ENCODE measurements around the gene RPL23.

RPL23 gene

GRCh38 chr17:38892620-38893019, 39.1 kb upstream of the RPL23 start:
- no peaks in the 10 kb centered on the region for H3K9me3 ChIP-seq (ENCODE audit: control insufficient read depth, low read depth, low read length)
- no peaks in the 10 kb centered on the region for H3K4me1 ChIP-seq (ENCODE audit: control insufficient read depth, low read depth, low read length)
- H3K4me3 ChIP-seq (ENCODE audit: low read length) = no peak overlapping the region
- H3K27ac ChIP-seq (ENCODE audit: low read length) = no peak overlapping the region
- H3K36me3 ChIP-seq (ENCODE audit: control insufficient read depth, low read depth, low read length) = peaks cover 18% of the 10 kb centered on the region
- no peak overlapping the region for H3K9ac ChIP-seq (ENCODE audit: low read length)
- no peaks in the 10 kb centered on the region for H3K27me3 ChIP-seq (ENCODE audit: control insufficient read depth, insufficient read depth, low read length)

- H3K36me3 ChIP-seq (ENCODE audit: control insufficient read depth, low read depth, low read length) = peaks cover 18% of the 10 kb centered on the region
- H3K27ac ChIP-seq (ENCODE audit: low read length) = no peak overlapping the region
- H3K4me1 ChIP-seq (ENCODE audit: control insufficient read depth, low read depth, low read length) = no peaks in the 10 kb centered on the region
- no peaks in the 10 kb centered on the region for H3K27me3 ChIP-seq (ENCODE audit: control insufficient read depth, insufficient read depth, low read length)
- no peak overlapping the region for H3K4me3 ChIP-seq (ENCODE audit: low read length)
- no peaks in the 10 kb centered on the region for H3K9me3 ChIP-seq (ENCODE audit: control insufficient read depth, low read depth, low read length)
- H3K9ac ChIP-seq (ENCODE audit: low read length) = no peak overlapping the region
Observed at GRCh38 chr17:38892083-38892482, 38.6 kb upstream of the RPL23 start.

GRCh38 chr17:38891441-38891840, 37.9 kb upstream of the RPL23 start:
- Histone ChIP-seq H3K4me3 (ENCODE audit: low read length) (no peak overlapping the region), H3K27ac (ENCODE audit: low read length) (no peak overlapping the region), H3K9me3 (ENCODE audit: control insufficient read depth, low read depth, low read length) (no peaks in the 10 kb centered on the region), H3K9ac (ENCODE audit: low read length) (no peak overlapping the region), H3K27me3 (ENCODE audit: control insufficient read depth, insufficient read depth, low read length) (no peaks in the 10 kb centered on the region), H3K36me3 (ENCODE audit: control insufficient read depth, low read depth, low read length) (peaks cover 18% of the 10 kb centered on the region), H3K4me1 (ENCODE audit: control insufficient read depth, low read depth, low read length) (peaks cover 1% of the 10 kb centered on the region)

GRCh38 chr17:38890410-38890746, 36.9 kb upstream of the RPL23 start:
- peaks cover 18% of the 10 kb centered on the region for H3K36me3 ChIP-seq (ENCODE audit: control insufficient read depth, low read depth, low read length)
- no peak overlapping the region for H3K9ac ChIP-seq (ENCODE audit: low read length)
- H3K27ac ChIP-seq (ENCODE audit: low read length) = no peak overlapping the region
- peaks cover 12% of the 10 kb centered on the region for H3K4me1 ChIP-seq (ENCODE audit: control insufficient read depth, low read depth, low read length)
- H3K27me3 ChIP-seq (ENCODE audit: control insufficient read depth, insufficient read depth, low read length) = no peaks in the 10 kb centered on the region
- H3K4me3 ChIP-seq (ENCODE audit: low read length) = no peak overlapping the region
- H3K9me3 ChIP-seq (ENCODE audit: control insufficient read depth, low read depth, low read length) = no peaks in the 10 kb centered on the region

- H3K27ac ChIP-seq (ENCODE audit: low read length) = no peak overlapping the region
- H3K36me3 ChIP-seq (ENCODE audit: control insufficient read depth, low read depth, low read length) = peaks cover 18% of the 10 kb centered on the region
Observed at GRCh38 chr17:38889745-38890409, 36.4 kb upstream of the RPL23 start.

GRCh38 chr17:38888842-38889241, 35.3 kb upstream of the RPL23 start:
- Histone ChIP-seq H3K9me3 (ENCODE audit: control insufficient read depth, low read depth, low read length) (no peaks in the 10 kb centered on the region), H3K36me3 (ENCODE audit: control insufficient read depth, low read depth, low read length) (peaks cover 13% of the 10 kb centered on the region), H3K27ac (ENCODE audit: low read length) (no peak overlapping the region), H3K4me1 (ENCODE audit: control insufficient read depth, low read depth, low read length) (peaks cover 21% of the 10 kb centered on the region), H3K4me3 (ENCODE audit: low read length) (no peak overlapping the region), H3K27me3 (ENCODE audit: control insufficient read depth, insufficient read depth, low read length) (no peaks in the 10 kb centered on the region), H3K9ac (ENCODE audit: low read length) (no peak overlapping the region)

More at GRCh38 chr17:38889745-38890409, 36.4 kb upstream of the RPL23 start:
- Histone ChIP-seq H3K9ac (ENCODE audit: low read length) (no peak overlapping the region), H3K4me1 (ENCODE audit: control insufficient read depth, low read depth, low read length) (peaks cover 17% of the 10 kb centered on the region), H3K4me3 (ENCODE audit: low read length) (no peak overlapping the region), H3K9me3 (ENCODE audit: control insufficient read depth, low read depth, low read length) (no peaks in the 10 kb centered on the region), H3K27me3 (ENCODE audit: control insufficient read depth, insufficient read depth, low read length) (no peaks in the 10 kb centered on the region)

GRCh38 chr17:38886643-38887010, 33.1 kb upstream of the RPL23 start:
- Histone ChIP-seq H3K4me3 (ENCODE audit: low read length) (no peak overlapping the region), H3K4me1 (ENCODE audit: control insufficient read depth, low read depth, low read length) (peaks cover 34% of the 10 kb centered on the region), H3K9ac (ENCODE audit: low read length) (no peak overlapping the region), H3K36me3 (ENCODE audit: control insufficient read depth, low read depth, low read length) (peaks cover 11% of the 10 kb centered on the region), H3K27ac (ENCODE audit: low read length) (no peak overlapping the region), H3K9me3 (ENCODE audit: control insufficient read depth, low read depth, low read length) (no peaks in the 10 kb centered on the region), H3K27me3 (ENCODE audit: control insufficient read depth, insufficient read depth, low read length) (no peaks in the 10 kb centered on the region)

- Histone ChIP-seq H3K36me3 (ENCODE audit: control insufficient read depth, low read depth, low read length) (peaks cover 10% of the 10 kb centered on the region), H3K9ac (ENCODE audit: low read length) (no peak overlapping the region), H3K27ac (ENCODE audit: low read length) (no peak overlapping the region), H3K4me1 (ENCODE audit: control insufficient read depth, low read depth, low read length) (peaks cover 34% of the 10 kb centered on the region), H3K4me3 (ENCODE audit: low read length) (no peak overlapping the region), H3K9me3 (ENCODE audit: control insufficient read depth, low read depth, low read length) (no peaks in the 10 kb centered on the region), H3K27me3 (ENCODE audit: control insufficient read depth, insufficient read depth, low read length) (no peaks in the 10 kb centered on the region)
Observed at GRCh38 chr17:38885728-38886642, 32.5 kb upstream of the RPL23 start.

GRCh38 chr17:38885044-38885727, 31.7 kb upstream of the RPL23 start:
- H3K4me1 ChIP-seq (ENCODE audit: control insufficient read depth, low read depth, low read length) = peaks cover 40% of the 10 kb centered on the region
- H3K27ac ChIP-seq (ENCODE audit: low read length) = no peak overlapping the region
- no peaks in the 10 kb centered on the region for H3K9me3 ChIP-seq (ENCODE audit: control insufficient read depth, low read depth, low read length)
- H3K27me3 ChIP-seq (ENCODE audit: control insufficient read depth, insufficient read depth, low read length) = no peaks in the 10 kb centered on the region
- H3K36me3 ChIP-seq (ENCODE audit: control insufficient read depth, low read depth, low read length) = peaks cover 3% of the 10 kb centered on the region
- H3K4me3 ChIP-seq (ENCODE audit: low read length) = no peak overlapping the region
- no peak overlapping the region for H3K9ac ChIP-seq (ENCODE audit: low read length)

GRCh38 chr17:38883592-38884526, 30.3 kb upstream of the RPL23 start:
- Histone ChIP-seq H3K9ac (ENCODE audit: low read length) (no peak overlapping the region), H3K4me1 (ENCODE audit: control insufficient read depth, low read depth, low read length) (peaks cover 52% of the 10 kb centered on the region), H3K27me3 (ENCODE audit: control insufficient read depth, insufficient read depth, low read length) (no peaks in the 10 kb centered on the region), H3K9me3 (ENCODE audit: control insufficient read depth, low read depth, low read length) (no peaks in the 10 kb centered on the region), H3K36me3 (ENCODE audit: control insufficient read depth, low read depth, low read length) (peaks cover 3% of the 10 kb centered on the region), H3K27ac (ENCODE audit: low read length) (peak overlapping the region; percentile 52), H3K4me3 (ENCODE audit: low read length) (peak overlapping the region; percentile 24)

- Histone ChIP-seq H3K27ac (ENCODE audit: low read length) (no peak overlapping the region), H3K4me1 (ENCODE audit: control insufficient read depth, low read depth, low read length) (peaks cover 59% of the 10 kb centered on the region), H3K36me3 (ENCODE audit: control insufficient read depth, low read depth, low read length) (peaks cover 3% of the 10 kb centered on the region)
Observed at GRCh38 chr17:38882870-38883269, 29.3 kb upstream of the RPL23 start.

More at GRCh38 chr17:38882870-38883269, 29.3 kb upstream of the RPL23 start:
- Histone ChIP-seq H3K9ac (ENCODE audit: low read length) (no peak overlapping the region), H3K27me3 (ENCODE audit: control insufficient read depth, insufficient read depth, low read length) (no peaks in the 10 kb centered on the region), H3K4me3 (ENCODE audit: low read length) (no peak overlapping the region), H3K9me3 (ENCODE audit: control insufficient read depth, low read depth, low read length) (no peaks in the 10 kb centered on the region)

All from iPS-18a (cell line).